ENCODE results near the gene RPTOR. TPM values are rescaled to one million over a fixed set of nuclear protein-coding genes. Genes with fewer than 3 reads are reported as not detected.

The RPTOR gene
- total and polyA plus RNA-seq, 2 donors (not counting 3 experiments of a cell fraction or from before 2014, with no cell fraction given): 10.7 to 41.8 TPM

- Histone ChIP-seq H3K36me3 (ENCODE audit: control insufficient read depth in 2 of 2, extremely low read depth in 1 of 2, insufficient read depth in 2 of 2, low read length in 2 of 2) (peaks cover 0 to 16% of the 10 kb centered on the region in 2 experiments), H3K4me1 (ENCODE audit: control insufficient read depth, extremely low read depth, insufficient read depth, low read length) (no peaks in the 10 kb centered on the region), H3K79me2 (ENCODE audit: control insufficient read depth, insufficient read depth, low read length) (no peaks in the 10 kb centered on the region), H3K4me3 (replicated peaks in 1 of 3; ENCODE audit: insufficient read depth in 1 of 3, low read depth in 1 of 3, low read length in 3 of 3) (no peak overlapping the region), H3K9me1 (replicated peaks; ENCODE audit: control insufficient read depth, extremely low read depth, insufficient read depth, low read length) (no peaks in the 10 kb centered on the region), H3K4me2 (ENCODE audit: insufficient read depth, low read length) (no peak overlapping the region), H3K27ac (ENCODE audit: insufficient read depth, low read depth, low read length) (no peak overlapping the region), H3K27me3 (ENCODE audit: control insufficient read depth in 2 of 2, insufficient read depth in 2 of 2, low read length in 2 of 2) (no peaks in the 10 kb centered on the region), H3K9me3 (replicated peaks; ENCODE audit: control insufficient read depth, insufficient read depth, low read length) (no peaks in the 10 kb centered on the region), H2AFZ (ENCODE audit: low read depth, low read length) (no peak overlapping the region), H3K9ac (replicated peaks; ENCODE audit: extremely low read depth, insufficient read depth, low read length) (no peak overlapping the region), H4K20me1 (replicated peaks; ENCODE audit: control insufficient read depth, extremely low read depth, insufficient read depth, low read length) (no peaks in the 10 kb centered on the region)
- DNase-seq (ENCODE audit: low read depth, low spot score) (no peak), FAIRE-seq (no peak)
- BruUV-seq (replicated peaks): no TSS peak
- ChIA-PET CTCF (interaction anchor here (1.2 kb wide), 1 partner anchor 20 kb away, joined by 3 read pairs; no protein-coding TSS in a partner anchor), POLR2A (no interaction called here)
- intact Hi-C loops (cut with micrococcal nuclease): no loop called here
- dilution Hi-C loops (cut with MboI; ENCODE audit: extremely low pct_ligation_motif_present, low sequenced_read_pairs): no loop called here
- TF ChIP-seq, protein P1, sequence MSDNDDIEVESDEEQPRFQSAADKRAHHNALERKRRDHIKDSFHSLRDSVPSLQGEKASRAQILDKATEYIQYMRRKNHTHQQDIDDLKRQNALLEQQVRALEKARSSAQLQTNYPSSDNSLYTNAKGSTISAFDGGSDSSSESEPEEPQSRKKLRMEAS (IDR thresholded peaks at IDR 0.05; ENCODE audit: insufficient read depth, insufficient read length): no peak
- no peak for TF ChIP-seq EZH2 (IDR thresholded peaks at IDR 0.05; ENCODE audit: borderline replicate concordance, low read depth, low read length, severe bottlenecking)
- TF ChIP-seq POLR2AphosphoS5 (IDR thresholded peaks at IDR 0.05; ENCODE audit: insufficient read depth, low read depth, low read length): no peak
- no peak for TF ChIP-seq MYC (IDR thresholded peaks at IDR 0.05; ENCODE audit: low read depth, low read length)
- no peak for TF ChIP-seq GATA2 (IDR thresholded peaks at IDR 0.05; ENCODE audit: insufficient read depth, insufficient read length, low read depth, low read length)
- TF ChIP-seq JUN (IDR thresholded peaks at IDR 0.05; ENCODE audit: borderline replicate concordance, insufficient read depth, insufficient read length, low read depth): no peak
- no peak for TF ChIP-seq CTCF (IDR thresholded peaks at IDR 0.05; ENCODE audit: extremely low read depth in 1 of 2, insufficient read depth in 1 of 2, low read depth in 1 of 2, low read length in 2 of 2)
- TF ChIP-seq POLR2A (IDR thresholded peaks at IDR 0.05; ENCODE audit: low read depth, low read length): no peak
- no peak for TF ChIP-seq FOS (IDR thresholded peaks at IDR 0.05; ENCODE audit: borderline replicate concordance, insufficient read depth, low read length)
Observed at GRCh38 chr17:80920441-80920840, 375.8 kb downstream of the RPTOR start.

Data from endothelial cell of umbilical vein (primary cell).